ENCODE measurements around the gene UBALD1. TPM values are rescaled to one million over a fixed set of nuclear protein-coding genes. Genes with fewer than 3 reads are reported as not detected.

Gene UBALD1
- total RNA-seq, 6 experiments from 2014 or later = 23.5 to 33.2 (median 27.9) TPM

DNA sequence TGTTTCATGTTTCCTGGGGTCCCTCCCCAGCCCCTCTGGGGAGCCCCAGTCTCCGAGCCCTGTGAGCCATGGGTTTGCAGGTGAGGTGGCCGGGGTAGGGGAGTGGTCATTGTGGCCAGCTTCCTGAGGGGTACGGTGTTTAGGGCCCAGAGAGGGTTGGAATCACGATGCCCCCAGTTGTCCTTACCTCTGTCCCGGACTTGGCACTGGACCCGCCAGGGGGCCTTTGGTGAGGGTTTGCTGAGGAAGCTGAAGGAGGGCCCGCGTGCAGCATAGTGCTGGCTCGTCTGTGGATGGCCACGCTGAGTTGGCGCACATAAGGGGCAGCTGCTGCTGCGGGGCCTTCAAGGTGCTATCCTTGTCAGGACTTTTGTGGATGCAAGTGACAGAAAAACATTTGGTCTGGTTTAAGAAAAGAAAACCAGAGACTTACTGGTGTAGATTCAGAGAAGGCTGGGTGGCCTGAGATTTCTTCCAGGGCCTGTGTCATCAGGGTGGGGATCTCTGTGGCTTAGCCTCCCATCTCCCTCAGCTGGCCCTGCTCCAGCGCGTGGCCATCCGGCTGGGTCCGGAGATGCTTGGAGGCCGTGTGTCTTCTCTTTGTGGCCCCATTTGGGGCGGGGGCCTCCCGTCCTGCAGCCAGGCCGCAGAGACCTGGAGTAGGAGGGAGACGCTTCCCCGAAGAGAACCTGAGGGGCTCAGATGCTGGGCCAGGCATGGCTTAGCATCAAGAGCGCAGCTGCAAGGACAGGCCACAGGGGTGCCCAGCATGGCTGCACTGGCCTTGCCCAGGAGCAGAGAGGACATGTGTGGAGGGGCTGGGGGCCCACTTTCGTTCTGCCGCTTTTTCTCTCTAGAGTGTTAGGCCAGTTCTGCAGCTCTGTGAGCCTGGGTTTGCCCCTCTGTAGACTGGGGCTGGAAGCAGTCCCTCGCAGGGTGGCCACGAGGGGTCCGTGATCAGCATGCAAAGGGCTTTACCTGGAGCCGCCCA is 45.0 kb upstream of the UBALD1 start:
- TF ChIP-seq, protein P1, sequence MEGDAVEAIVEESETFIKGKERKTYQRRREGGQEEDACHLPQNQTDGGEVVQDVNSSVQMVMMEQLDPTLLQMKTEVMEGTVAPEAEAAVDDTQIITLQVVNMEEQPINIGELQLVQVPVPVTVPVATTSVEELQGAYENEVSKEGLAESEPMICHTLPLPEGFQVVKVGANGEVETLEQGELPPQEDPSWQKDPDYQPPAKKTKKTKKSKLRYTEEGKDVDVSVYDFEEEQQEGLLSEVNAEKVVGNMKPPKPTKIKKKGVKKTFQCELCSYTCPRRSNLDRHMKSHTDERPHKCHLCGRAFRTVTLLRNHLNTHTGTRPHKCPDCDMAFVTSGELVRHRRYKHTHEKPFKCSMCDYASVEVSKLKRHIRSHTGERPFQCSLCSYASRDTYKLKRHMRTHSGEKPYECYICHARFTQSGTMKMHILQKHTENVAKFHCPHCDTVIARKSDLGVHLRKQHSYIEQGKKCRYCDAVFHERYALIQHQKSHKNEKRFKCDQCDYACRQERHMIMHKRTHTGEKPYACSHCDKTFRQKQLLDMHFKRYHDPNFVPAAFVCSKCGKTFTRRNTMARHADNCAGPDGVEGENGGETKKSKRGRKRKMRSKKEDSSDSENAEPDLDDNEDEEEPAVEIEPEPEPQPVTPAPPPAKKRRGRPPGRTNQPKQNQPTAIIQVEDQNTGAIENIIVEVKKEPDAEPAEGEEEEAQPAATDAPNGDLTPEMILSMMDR (IDR thresholded peaks at IDR 0.05) = no peak
- no peaks in the 10 kb centered on the region; the same call in 1 of the 2 replicates for H3K4me1 Mint-ChIP-seq (ENCODE audit: low read depth)
- H3K27ac Mint-ChIP-seq = no peak overlapping the region
- H3K36me3 Mint-ChIP-seq (ENCODE audit: low read depth) = no peaks in the 10 kb centered on the region
- no peak for DNase-seq
- no peaks in the 10 kb centered on the region for H3K9me3 Mint-ChIP-seq
- no peak overlapping the region for H3K4me3 Mint-ChIP-seq
- H3K27me3 Mint-ChIP-seq (ENCODE audit: insufficient read depth) = peaks cover 6% of the 10 kb centered on the region

GRCh38 chr16:4656695-4657686 is 42.3 kb upstream of the UBALD1 start:
- DNase-seq = no peak
- Mint-ChIP-seq H3K27me3 (ENCODE audit: insufficient read depth) (peaks cover 3% of the 10 kb centered on the region), H3K27ac (no peak overlapping the region), H3K36me3 (ENCODE audit: low read depth) (no peaks in the 10 kb centered on the region), H3K4me3 (no peak overlapping the region), H3K9me3 (no peaks in the 10 kb centered on the region), H3K4me1 (ENCODE audit: low read depth) (no peaks in the 10 kb centered on the region)
- TF ChIP-seq, protein P1 (IDR thresholded peaks at IDR 0.05) = no peak

- no peaks in the 10 kb centered on the region for H3K4me1 Mint-ChIP-seq (ENCODE audit: low read depth)
- no peak overlapping the region for H3K4me3 Mint-ChIP-seq
- no peaks in the 10 kb centered on the region for H3K9me3 Mint-ChIP-seq
- peaks cover 3% of the 10 kb centered on the region for H3K27me3 Mint-ChIP-seq (ENCODE audit: insufficient read depth)
- TF ChIP-seq, protein P1 (IDR thresholded peaks at IDR 0.05) = no peak
- no peak overlapping the region for H3K27ac Mint-ChIP-seq
- H3K36me3 Mint-ChIP-seq (ENCODE audit: low read depth) = no peaks in the 10 kb centered on the region
- no peak for DNase-seq
Observed at GRCh38 chr16:4656221-4656620, 41.5 kb upstream of the UBALD1 start.

GRCh38 chr16:4655801-4656200 is 41.1 kb upstream of the UBALD1 start:
- no peak overlapping the region for H3K27ac Mint-ChIP-seq
- no peaks in the 10 kb centered on the region for H3K4me1 Mint-ChIP-seq (ENCODE audit: low read depth)
- H3K4me3 Mint-ChIP-seq = no peak overlapping the region
- no peaks in the 10 kb centered on the region for H3K9me3 Mint-ChIP-seq
- TF ChIP-seq, protein P1 (IDR thresholded peaks at IDR 0.05) = no peak
- no peak for DNase-seq
- H3K36me3 Mint-ChIP-seq (ENCODE audit: low read depth) = peaks cover under 1% of the 10 kb centered on the region; the same call in 1 of the 2 replicates
- peaks cover 3% of the 10 kb centered on the region for H3K27me3 Mint-ChIP-seq (ENCODE audit: insufficient read depth)

DNA sequence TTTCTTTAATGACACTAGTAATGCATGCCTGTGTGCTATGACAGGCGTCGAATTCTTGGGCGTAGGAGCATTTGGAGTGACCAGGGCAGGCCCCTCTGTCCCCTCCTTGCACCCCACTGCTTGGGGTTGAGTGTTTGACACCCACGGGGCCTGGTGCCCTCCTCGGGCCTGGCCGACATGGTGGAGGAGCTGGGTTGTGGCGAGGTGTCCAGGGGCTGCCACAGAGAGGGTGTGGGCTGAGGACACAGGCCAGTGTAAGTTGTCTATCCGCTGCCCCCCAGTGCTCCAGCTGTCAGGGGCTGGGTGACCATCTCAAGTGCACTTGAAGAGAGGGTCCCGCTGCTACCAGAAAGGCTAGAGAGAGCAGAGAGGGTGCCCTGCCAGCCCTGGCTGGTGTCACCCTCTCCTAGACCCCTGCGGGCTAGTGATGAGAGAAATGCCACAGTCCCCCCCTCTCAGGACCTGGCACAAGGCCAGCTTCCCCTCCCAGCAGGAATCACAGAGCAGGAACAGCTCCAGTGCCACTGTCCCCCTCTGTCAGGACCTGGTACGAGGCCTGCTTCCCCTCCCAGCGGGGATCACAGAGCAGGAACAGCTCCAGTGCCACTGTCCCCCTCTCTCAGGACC is 40.4 kb upstream of the UBALD1 start:
- no peaks in the 10 kb centered on the region for H3K4me1 Mint-ChIP-seq (ENCODE audit: low read depth)
- no peak overlapping the region for H3K4me3 Mint-ChIP-seq
- DNase-seq = no peak
- peaks cover 3% of the 10 kb centered on the region for H3K27me3 Mint-ChIP-seq (ENCODE audit: insufficient read depth)
- TF ChIP-seq, protein P1 (IDR thresholded peaks at IDR 0.05) = no peak
- no peaks in the 10 kb centered on the region for H3K9me3 Mint-ChIP-seq
- peaks cover 7% of the 10 kb centered on the region for H3K36me3 Mint-ChIP-seq (ENCODE audit: low read depth)
- H3K27ac Mint-ChIP-seq = no peak overlapping the region
